Endodermal cell (in vitro differentiated cells): Measurements from ENCODE around the gene FMC1. TPM values are rescaled to one million over a fixed set of nuclear protein-coding genes. Genes with fewer than 3 reads are reported as not detected.

Experiments used
- DNase-seq: peaks from one replicate; pipeline ENCODE4 v3.0.0-alpha.2; 2017
- H3K27ac ChIP-seq: 2 replicates; pipeline ENCODE4 v1.5.1; 2013; ENCODE audit warnings: mild to moderate bottlenecking, low read depth, low read length, moderate library complexity
- H3K27me3 ChIP-seq: 2 replicates; pipeline ENCODE4 v1.6.1; 2013; ENCODE audit warnings: mild to moderate bottlenecking, low read length, moderate library complexity; ENCODE audit not compliant: insufficient read depth, control insufficient read depth, poor library complexity, severe bottlenecking
- H3K36me3 ChIP-seq: 2 replicates; pipeline ENCODE4 v1.7.0; 2013; ENCODE audit warnings: mild to moderate bottlenecking, low read length, moderate library complexity; ENCODE audit not compliant: control insufficient read depth, insufficient read depth
- H3K4me1 ChIP-seq: one replicate; pipeline ENCODE4 v1.7.0; 2013; ENCODE audit warnings: low read length; ENCODE audit not compliant: control insufficient read depth, insufficient read depth
- H3K4me3 ChIP-seq: 2 replicates; pipeline ENCODE4 v1.5.1; 2013; ENCODE audit warnings: mild to moderate bottlenecking, low read length, moderate library complexity
- H3K9ac ChIP-seq: 2 replicates; pipeline ENCODE4 v1.6.1; 2013; ENCODE audit warnings: mild to moderate bottlenecking, low read length, moderate library complexity; ENCODE audit not compliant: poor library complexity, severe bottlenecking; ENCODE audit errors: extremely low read depth
- H3K9me3 ChIP-seq: 2 replicates; pipeline ENCODE4 v1.6.1; 2013; ENCODE audit warnings: mild to moderate bottlenecking, low read length, moderate library complexity; ENCODE audit not compliant: control insufficient read depth
- H3K27ac Mint-ChIP-seq: 2 replicates; pipeline ENCODE4 v1.8.0; 2020; ENCODE audit warnings: mixed read lengths
- H3K27me3 Mint-ChIP-seq: 2 replicates; pipeline ENCODE4 v1.8.0; 2021; ENCODE audit warnings: mild to moderate bottlenecking, mixed read lengths; ENCODE audit not compliant: insufficient read depth
- H3K36me3 Mint-ChIP-seq: 2 replicates; pipeline ENCODE4 v1.8.0; 2020; ENCODE audit warnings: low read depth, mixed read lengths
- H3K4me1 Mint-ChIP-seq: 2 replicates; pipeline ENCODE4 v1.8.0; 2020; ENCODE audit warnings: mixed read lengths
- H3K4me3 Mint-ChIP-seq: 2 replicates; pipeline ENCODE4 v1.8.0; 2020; ENCODE audit warnings: mild to moderate bottlenecking, moderate library complexity, mixed read lengths
- H3K9me3 Mint-ChIP-seq: 2 replicates; pipeline ENCODE4 v1.8.0; 2020; ENCODE audit warnings: mild to moderate bottlenecking, mixed read lengths
- CTCF ChIP-seq: fragments of 200-600 bp; sonication (generic); conservative IDR thresholded peaks from 2 replicates; pipeline ENCODE4 v1.5.0; 2021; ENCODE audit warnings: antibody characterized with exemption, mild to moderate bottlenecking
- WGBS, 2 experiments: methylation state at CpG; one replicate each; pipeline versions ENCODE4 v1.1.5 to v1.1.7; 2013; ENCODE audit warnings: missing lambda C conversion rate in 2 of 2, mixed read lengths in 1 of 2; ENCODE audit not compliant: insufficient coverage in 1 of 2, insufficient read length in 1 of 2; 5-methylcytosine and 5-hydroxymethylcytosine counted together
- total RNA-seq, 2 donors: library from RNA; stranded (reverse); fragmentation: NEBNext Ultra II Directional in 1 of 2; extraction: Animal tissue kit (Norgen Biotek cat#: 25700) in 1 of 2; gene quantifications; 2 replicates in 1 of 2; 3 replicates in 1 of 2; pipeline ENCODE4 v1.2.1, GENCODE V29; 2021

FMC1 gene
- total RNA-seq, 2 donors from 2014 or later, result 10.8 to 17.1 TPM

- Mint-ChIP-seq H3K27me3 (no peaks in the 10 kb centered on the region), H3K27ac (no peak overlapping the region), H3K9me3 (no peaks in the 10 kb centered on the region), H3K36me3 (peaks cover 27% of the 10 kb centered on the region), H3K4me3 (no peak overlapping the region), H3K4me1 (peaks cover 15% of the 10 kb centered on the region)
- no peaks in the 10 kb centered on the region for H3K9me3 ChIP-seq
- TF ChIP-seq CTCF, result no peak
- peaks cover 54% of the 10 kb centered on the region for H3K36me3 ChIP-seq
- H3K4me1 ChIP-seq, result peaks cover 6% of the 10 kb centered on the region
- WGBS, 2 experiments, result 86 to 100% methylated on average over 3 to 4 of the region's 4 CpGs
- H3K27me3 ChIP-seq, result no peaks in the 10 kb centered on the region
- no peak for DNase-seq
- H3K4me3 ChIP-seq, result no peak overlapping the region
- H3K9ac ChIP-seq, result no peak overlapping the region
- H3K27ac ChIP-seq, result no peak overlapping the region
Observed at GRCh38 chr7:139294241-139294640, 46.9 kb upstream of the FMC1 start.

- Histone ChIP-seq H3K4me3 (no peak overlapping the region), H3K27ac (no peak overlapping the region), H3K36me3 (peaks cover 57% of the 10 kb centered on the region), H3K9me3 (no peaks in the 10 kb centered on the region), H3K4me1 (peaks cover 6% of the 10 kb centered on the region), H3K9ac (no peak overlapping the region), H3K27me3 (no peaks in the 10 kb centered on the region)
- DNase-seq, result no peak
- Mint-ChIP-seq H3K9me3 (no peaks in the 10 kb centered on the region), H3K27me3 (no peaks in the 10 kb centered on the region), H3K4me1 (peaks cover 15% of the 10 kb centered on the region), H3K4me3 (no peak overlapping the region), H3K36me3 (peaks cover 32% of the 10 kb centered on the region), H3K27ac (no peak overlapping the region)
- WGBS, 2 experiments, result 88 to 92% methylated on average over 6 of the region's 6 CpGs
- no peak for TF ChIP-seq CTCF
Observed at GRCh38 chr7:139294951-139295575, 46.1 kb upstream of the FMC1 start.

GRCh38 chr7:139297795-139298194, 43.3 kb upstream of the FMC1 start:
- TF ChIP-seq CTCF, result no peak
- H3K9me3 Mint-ChIP-seq, result no peaks in the 10 kb centered on the region
- DNase-seq, result no peak
- H3K27ac Mint-ChIP-seq, result no peak overlapping the region
- Histone ChIP-seq H3K4me3 (no peak overlapping the region), H3K36me3 (peaks cover 68% of the 10 kb centered on the region), H3K4me1 (peaks cover 6% of the 10 kb centered on the region), H3K27ac (peak overlapping the region; percentile 18), H3K9ac (no peak overlapping the region), H3K9me3 (no peaks in the 10 kb centered on the region), H3K27me3 (no peaks in the 10 kb centered on the region)
- peaks cover 27% of the 10 kb centered on the region for H3K4me1 Mint-ChIP-seq
- WGBS, 2 experiments, result 88 to 89% methylated on average over 6 of the region's 6 CpGs
- H3K27me3 Mint-ChIP-seq, result no peaks in the 10 kb centered on the region
- no peak overlapping the region for H3K4me3 Mint-ChIP-seq
- H3K36me3 Mint-ChIP-seq, result peaks cover 44% of the 10 kb centered on the region
